HEK293T (cell line): ENCODE measurements around the gene LNX1.

Source experiments
- CTCF ChIA-PET: fragments of 350-600 bp; formaldehyde crosslinking; extraction: SDS; loops from one replicate; lab custom pipeline; 2021; ENCODE audit warnings: antibody characterized with exemption, inconsistent platforms; lab: Yijun Ruan, JAX
- POLR2A ChIA-PET: fragments of 350-600 bp; formaldehyde crosslinking; extraction: SDS; loops from one replicate; lab custom pipeline; 2020; ENCODE audit warnings: antibody characterized with exemption, inconsistent platforms; lab: Yijun Ruan, JAX
- DNase-seq: peaks from one replicate; pipeline ENCODE4 v3.0.0; 2012; ENCODE audit warnings: mixed read lengths; ENCODE audit errors: extremely low spot score
- ARNT ChIP-seq: fragments of 450-650 bp; IDR thresholded peaks from 2 replicates; pipeline ENCODE4 v1.6.1; 2017; ENCODE audit warnings: mild to moderate bottlenecking
- BHLHE40 ChIP-seq: fragments of 450-650 bp; IDR thresholded peaks from 2 replicates; pipeline ENCODE4 v1.6.1; 2016; ENCODE audit warnings: mild to moderate bottlenecking, moderate library complexity, borderline replicate concordance
- CTBP1 ChIP-seq: fragments of 450-650 bp; IDR thresholded peaks from 2 replicates; pipeline ENCODE4 v1.6.1; 2016; ENCODE audit warnings: borderline replicate concordance
- ELF4 ChIP-seq: fragments of 450-650 bp; IDR thresholded peaks from 2 replicates; pipeline ENCODE4 v1.6.1; 2017; ENCODE audit warnings: antibody characterized with exemption
- FOXA1 ChIP-seq: fragments of 450-650 bp; IDR thresholded peaks from 2 replicates; pipeline ENCODE4 v1.6.1; 2016; ENCODE audit warnings: mild to moderate bottlenecking
- FOXK2 ChIP-seq: fragments of 450-650 bp; IDR thresholded peaks from 2 replicates; pipeline ENCODE4 v1.6.1; 2016; ENCODE audit warnings: mild to moderate bottlenecking
- FOXM1 ChIP-seq: fragments of 450-650 bp; IDR thresholded peaks from 2 replicates; pipeline ENCODE4 v1.6.1; 2017; ENCODE audit warnings: mild to moderate bottlenecking, borderline replicate concordance
- HDGF ChIP-seq: fragments of 450-650 bp; IDR thresholded peaks from 2 replicates; pipeline ENCODE4 v1.6.1; 2017; ENCODE audit warnings: antibody characterized with exemption, borderline replicate concordance
- L3MBTL2 ChIP-seq: fragments of 450-650 bp; conservative IDR thresholded peaks from 2 replicates; pipeline ENCODE4 v1.6.1; 2016; ENCODE audit warnings: mild to moderate bottlenecking
- LEF1 ChIP-seq: fragments of 450-650 bp; IDR thresholded peaks from 2 replicates; pipeline ENCODE4 v1.6.1; 2017; ENCODE audit warnings: mild to moderate bottlenecking, borderline replicate concordance
- NFRKB ChIP-seq: fragments of 450-650 bp; IDR thresholded peaks from 2 replicates; pipeline ENCODE4 v1.6.1; 2016; ENCODE audit warnings: mild to moderate bottlenecking, moderate library complexity
- PKNOX1 ChIP-seq: fragments of 450-650 bp; IDR thresholded peaks from 2 replicates; pipeline ENCODE4 v1.6.1; 2016
- SP1 ChIP-seq: fragments of 450-650 bp; IDR thresholded peaks from 2 replicates; pipeline ENCODE4 v1.6.1; 2017
- SUZ12 ChIP-seq: fragments of 450-650 bp; IDR thresholded peaks from 2 replicates; pipeline ENCODE4 v1.6.1; 2016; ENCODE audit warnings: mild to moderate bottlenecking
- TARDBP ChIP-seq: fragments of 450-650 bp; IDR thresholded peaks from 2 replicates; pipeline ENCODE4 v1.6.1; 2016
- ZNF384 ChIP-seq: fragments of 450-650 bp; IDR thresholded peaks from 2 replicates; pipeline ENCODE4 v1.6.1; 2016

The LNX1 gene

DNA sequence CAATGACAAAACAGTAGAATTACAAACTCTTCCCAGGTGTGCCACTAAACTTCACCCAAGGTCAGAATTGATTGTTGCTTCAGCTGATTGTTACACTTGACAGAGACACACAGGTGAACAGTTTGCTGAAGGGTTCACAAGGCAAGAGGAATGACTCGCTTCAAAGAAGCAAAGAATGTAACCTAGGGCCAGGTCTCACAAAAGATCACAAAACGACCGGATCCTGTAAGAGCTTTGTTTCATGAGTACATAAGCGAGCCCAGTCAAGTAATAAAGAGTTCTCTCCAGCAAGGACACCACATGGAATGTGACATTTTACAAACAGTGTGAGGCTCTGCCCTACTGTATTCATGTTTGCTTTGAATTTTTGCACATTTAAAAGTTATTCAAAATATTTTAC lies 9.1 kb downstream of the LNX1 start:
- CTCF ChIA-PET = no interaction called here
- TF ChIP-seq TARDBP (no peak), SP1 (no peak), ZNF384 (no peak), ARNT (no peak), L3MBTL2 (no peak), LEF1 (no peak), FOXK2 (no peak), ELF4 (no peak), CTBP1 (no peak), FOXM1 (no peak), SUZ12 (no peak), HDGF (no peak), NFRKB (no peak), FOXA1 (no peak), PKNOX1 (no peak), BHLHE40 (no peak)
- POLR2A ChIA-PET = no interaction called here
- no peak for DNase-seq

DNA sequence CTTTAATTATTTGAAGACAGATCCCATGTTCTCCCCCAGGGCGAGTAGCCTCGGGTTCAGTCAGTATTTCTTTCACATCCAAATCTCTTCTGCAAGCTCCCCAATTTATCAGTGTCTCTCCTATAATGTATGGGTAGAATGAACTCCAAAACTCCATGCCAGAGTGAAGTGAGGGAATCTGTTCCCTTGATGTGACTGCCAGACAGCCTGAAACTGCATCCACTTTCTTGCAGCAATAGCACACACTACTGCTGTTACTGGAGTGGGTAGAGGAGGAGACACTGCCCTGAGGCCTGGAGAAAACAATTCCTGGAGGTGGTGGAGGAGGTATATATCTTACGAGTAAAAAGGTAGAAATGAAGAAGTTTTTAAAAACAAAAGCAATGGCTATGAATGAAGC lies 11.0 kb downstream of the LNX1 start:
- no peak for TF ChIP-seq FOXM1
- ChIA-PET POLR2A (no interaction called here), CTCF (no interaction called here)
- DNase-seq = no peak

- no peak for TF ChIP-seq TARDBP
- no peak for TF ChIP-seq FOXM1
- no peak for TF ChIP-seq LEF1
- TF ChIP-seq PKNOX1 = no peak
- TF ChIP-seq BHLHE40 = no peak
- no peak for TF ChIP-seq NFRKB
- no peak for TF ChIP-seq ELF4
- no peak for TF ChIP-seq FOXK2
- no peak for TF ChIP-seq FOXA1
- no peak for TF ChIP-seq L3MBTL2
- no peak for TF ChIP-seq ZNF384
- TF ChIP-seq CTBP1 = no peak
- no peak for TF ChIP-seq SUZ12
- no peak for TF ChIP-seq ARNT
- no peak for TF ChIP-seq HDGF
- TF ChIP-seq SP1 = no peak
- ChIA-PET CTCF (no interaction called here), POLR2A (no interaction called here)
- DNase-seq = no peak
Measured at GRCh38 chr4:53579826-53580225, 11.5 kb downstream of the LNX1 start.

- DNase-seq = no peak
- ChIA-PET POLR2A (no interaction called here), CTCF (interaction anchor here (1.1 kb wide), 1 partner anchor 657 kb away, joined by 4 read pairs; no protein-coding TSS in a partner anchor)
- TF ChIP-seq L3MBTL2 = no peak
- no peak for TF ChIP-seq LEF1
- no peak for TF ChIP-seq SP1
- TF ChIP-seq HDGF = no peak
- TF ChIP-seq PKNOX1 = no peak
- TF ChIP-seq BHLHE40 = no peak
- no peak for TF ChIP-seq NFRKB
- no peak for TF ChIP-seq ARNT
- TF ChIP-seq FOXM1 = no peak
- no peak for TF ChIP-seq ZNF384
- no peak for TF ChIP-seq FOXK2
- TF ChIP-seq ELF4 = no peak
- no peak for TF ChIP-seq SUZ12
- no peak for TF ChIP-seq FOXA1
- TF ChIP-seq TARDBP = no peak
- no peak for TF ChIP-seq CTBP1
Measured at GRCh38 chr4:53576676-53577372, 14.5 kb downstream of the LNX1 start.

DNA sequence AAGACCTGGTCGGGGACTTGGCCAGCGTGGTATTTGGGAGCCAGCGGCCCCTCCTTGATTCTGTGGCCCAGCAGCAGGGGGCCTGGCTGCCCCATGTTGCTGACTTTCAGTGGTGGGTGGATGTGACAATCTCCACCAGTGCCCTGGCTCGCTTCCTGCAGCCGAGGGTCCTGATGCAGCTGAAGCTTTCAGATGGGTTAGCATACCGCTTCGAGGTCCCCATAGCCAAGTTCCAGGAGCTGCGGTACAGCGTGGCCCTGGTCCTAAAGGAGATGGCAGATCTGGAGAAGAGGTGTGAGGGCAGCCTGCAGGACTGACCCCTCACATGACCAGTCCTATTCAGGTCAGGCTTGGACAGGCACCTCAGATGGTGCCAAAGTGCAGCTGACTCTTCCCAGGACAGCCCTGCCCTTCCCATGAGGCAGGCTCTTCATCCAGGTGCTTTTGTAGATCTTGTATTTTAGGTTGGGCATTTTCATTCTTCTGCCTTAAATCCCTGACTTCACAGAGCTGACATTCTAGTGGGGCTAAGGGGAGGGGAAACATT lies 15.1 kb downstream of the LNX1 start:
- ChIA-PET CTCF (interaction anchor here (1.1 kb wide), 1 partner anchor 658 kb away, joined by 4 read pairs; no protein-coding TSS in a partner anchor), POLR2A (no interaction called here)
- no peak for DNase-seq
- no peak for TF ChIP-seq SUZ12
- TF ChIP-seq ARNT = no peak
- TF ChIP-seq HDGF = no peak
- no peak for TF ChIP-seq TARDBP
- no peak for TF ChIP-seq NFRKB
- TF ChIP-seq SP1 = no peak
- TF ChIP-seq LEF1 = no peak
- no peak for TF ChIP-seq FOXK2
- TF ChIP-seq FOXM1 = no peak

DNA sequence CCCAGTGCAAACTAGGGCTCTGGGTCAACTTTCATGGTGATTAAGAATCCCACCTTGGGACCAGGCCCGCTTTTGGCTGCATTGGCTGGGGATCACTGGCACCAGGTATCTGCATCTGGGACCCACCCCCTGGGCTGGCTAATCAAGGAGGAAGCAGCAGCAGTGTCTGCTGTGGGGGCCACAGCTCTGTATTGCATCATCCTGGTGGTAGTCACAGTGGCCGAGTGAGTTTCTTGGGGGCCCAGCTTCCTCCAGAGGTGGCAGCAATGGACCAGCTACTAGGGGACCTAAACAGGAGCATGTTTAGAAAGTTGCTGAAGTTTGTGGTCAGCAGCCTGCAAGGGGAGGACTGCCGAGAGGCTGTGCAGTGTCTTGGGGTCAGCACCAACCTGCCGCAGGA lies 15.7 kb downstream of the LNX1 start:
- DNase-seq = no peak
- CTCF ChIA-PET = no interaction called here
- TF ChIP-seq ARNT (no peak), LEF1 (no peak), FOXK2 (no peak), BHLHE40 (no peak), ZNF384 (no peak), FOXA1 (no peak), CTBP1 (no peak), L3MBTL2 (no peak), TARDBP (no peak), PKNOX1 (no peak), HDGF (no peak), SUZ12 (no peak), NFRKB (no peak), ELF4 (no peak), FOXM1 (no peak)
- POLR2A ChIA-PET = no interaction called here
